Hepatocyte (in vitro differentiated cells): ENCODE measurements around the gene FAM32A. TPM values are rescaled to one million over a fixed set of nuclear protein-coding genes. Genes with fewer than 3 reads are reported as not detected.

Source experiments
- DNase-seq: peaks from one replicate; pipeline ENCODE4 v3.0.0-alpha.2; 2016; ENCODE audit warnings: low spot score
- H2AFZ ChIP-seq: fragments of 200-600 bp; sonication (generic); 2 replicates; pipeline ENCODE4 v1.6.0; 2016; ENCODE audit warnings: antibody characterized with exemption, mild to moderate bottlenecking
- H3K27ac ChIP-seq: fragments of 200-600 bp; sonication (generic); 2 replicates; pipeline ENCODE4 v1.5.1; 2016; ENCODE audit warnings: mild to moderate bottlenecking
- H3K27me3 ChIP-seq: fragments of 200-600 bp; sonication (generic); 2 replicates; pipeline ENCODE4 v1.6.1; 2016
- H3K36me3 ChIP-seq: fragments of 200-600 bp; sonication (generic); replicated peaks from 2 replicates; pipeline ENCODE4 v1.5.1; 2016; ENCODE audit warnings: low read depth; ENCODE audit not compliant: insufficient read depth
- H3K4me1 ChIP-seq: fragments of 200-600 bp; sonication (generic); 2 replicates; pipeline ENCODE4 v1.5.1; 2016; ENCODE audit warnings: mild to moderate bottlenecking, moderate library complexity; ENCODE audit not compliant: insufficient read depth
- H3K4me2 ChIP-seq: fragments of 200-600 bp; sonication (generic); 2 replicates; pipeline ENCODE4 v1.6.0; 2016
- H3K4me3 ChIP-seq: fragments of 200-600 bp; sonication (generic); 2 replicates; pipeline ENCODE4 v1.5.1; 2016; ENCODE audit warnings: mild to moderate bottlenecking
- H3K79me2 ChIP-seq: fragments of 200-600 bp; sonication (generic); 2 replicates; pipeline ENCODE4 v1.6.0; 2017; ENCODE audit warnings: mild to moderate bottlenecking
- H3K9me2 ChIP-seq: fragments of 200-600 bp; sonication (generic); replicated peaks from 2 replicates; pipeline ENCODE4 v1.6.0; 2017; ENCODE audit warnings: mild to moderate bottlenecking; ENCODE audit not compliant: insufficient read depth
- H3K9me3 ChIP-seq: fragments of 200-600 bp; sonication (generic); 2 replicates; pipeline ENCODE4 v1.5.1; 2016; ENCODE audit warnings: low read depth, mild to moderate bottlenecking
- H4K20me1 ChIP-seq: fragments of 200-600 bp; sonication (generic); 2 replicates; pipeline ENCODE4 v1.6.0; 2016; ENCODE audit warnings: mild to moderate bottlenecking; ENCODE audit not compliant: insufficient read depth, poor library complexity, severe bottlenecking
- EZH2 ChIP-seq: fragments of 200-600 bp; sonication (generic); IDR thresholded peaks from 2 replicates; pipeline ENCODE4 v1.6.1; 2016; ENCODE audit warnings: antibody characterized with exemption, mild to moderate bottlenecking, borderline replicate concordance
- EZH2phosphoT487 ChIP-seq: fragments of 200-600 bp; sonication (generic); IDR thresholded peaks from one replicate; pipeline ENCODE4 v1.6.1; 2018; ENCODE audit warnings: antibody characterized with exemption, mild to moderate bottlenecking, low read depth, moderate library complexity; ENCODE audit not compliant: unreplicated experiment, severe bottlenecking
- WGBS: methylation state at CpG from one replicate; pipeline ENCODE4 v1.1.6; 2016; ENCODE audit warnings: low lambda C conversion rate; ENCODE audit errors: missing lambda C conversion rate; 5-methylcytosine and 5-hydroxymethylcytosine counted together
- polyA plus RNA-seq: library from polyadenylated mRNA; unstranded; fragments of >200 nt; fragmentation: Nextera tagmentation; extraction: Ambion mirVana; gene quantifications from 2 replicates; pipeline ENCODE4 v1.2.1, GENCODE V29; 2016
- total RNA-seq: library from RNA; depleted of rRNA; stranded (reverse); fragments of >200 nt; gene quantifications from 2 replicates; pipeline ENCODE4 v1.2.3, GENCODE V29; 2014
- TF ChIP-seq, protein P1 (sequence below): fragments of 200-600 bp; sonication (generic); IDR thresholded peaks from 2 replicates; pipeline ENCODE4 v1.5.1; 2016; ENCODE audit warnings: antibody characterized with exemption, mild to moderate bottlenecking; ENCODE audit not compliant: poor library complexity

FAM32A gene
- total and polyA plus RNA-seq, 2 experiments from 2014 or later: 132 to 154 TPM

DNA sequence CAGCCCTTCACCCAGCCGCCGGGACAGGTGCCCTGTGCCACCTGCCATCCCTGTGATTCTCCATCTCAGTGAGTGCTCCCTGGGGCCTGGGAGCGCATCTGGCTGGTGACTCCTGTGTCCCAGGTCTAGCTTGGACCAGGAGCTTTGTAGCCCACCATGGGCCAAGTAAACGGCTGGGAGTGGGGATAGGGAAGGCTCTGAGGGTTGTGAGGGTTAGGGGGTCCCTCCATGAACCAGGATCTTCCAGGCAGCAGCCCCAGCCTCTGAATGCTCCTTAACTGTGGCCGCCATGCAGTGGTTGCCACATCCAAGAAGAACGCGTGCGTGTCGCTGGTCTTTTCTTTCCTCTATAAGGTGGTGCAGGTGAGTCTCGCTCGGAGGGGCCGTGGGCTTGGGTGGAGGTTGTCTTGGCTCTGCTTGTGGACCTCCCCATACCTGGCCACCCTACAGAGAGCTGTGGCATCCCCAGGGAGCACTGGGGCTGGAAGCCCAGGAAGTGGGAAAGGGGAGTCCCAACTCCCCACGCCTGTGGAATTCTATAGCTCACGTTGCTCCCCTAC lies 20.9 kb downstream of the FAM32A start:
- WGBS: 97% methylated on average over 13 of the region's 14 CpGs
- Histone ChIP-seq H3K79me2 (peaks cover 25% of the 10 kb centered on the region), H3K4me1 (no peaks in the 10 kb centered on the region), H3K27ac (no peak overlapping the region), H3K27me3 (no peaks in the 10 kb centered on the region), H3K4me3 (no peak overlapping the region), H3K4me2 (no peak overlapping the region), H4K20me1 (no peaks in the 10 kb centered on the region), H3K36me3 (no peaks in the 10 kb centered on the region), H3K9me2 (no peaks in the 10 kb centered on the region), H2AFZ (no peak overlapping the region), H3K9me3 (no peaks in the 10 kb centered on the region)
- DNase-seq: no peak
- TF ChIP-seq, protein P1, sequence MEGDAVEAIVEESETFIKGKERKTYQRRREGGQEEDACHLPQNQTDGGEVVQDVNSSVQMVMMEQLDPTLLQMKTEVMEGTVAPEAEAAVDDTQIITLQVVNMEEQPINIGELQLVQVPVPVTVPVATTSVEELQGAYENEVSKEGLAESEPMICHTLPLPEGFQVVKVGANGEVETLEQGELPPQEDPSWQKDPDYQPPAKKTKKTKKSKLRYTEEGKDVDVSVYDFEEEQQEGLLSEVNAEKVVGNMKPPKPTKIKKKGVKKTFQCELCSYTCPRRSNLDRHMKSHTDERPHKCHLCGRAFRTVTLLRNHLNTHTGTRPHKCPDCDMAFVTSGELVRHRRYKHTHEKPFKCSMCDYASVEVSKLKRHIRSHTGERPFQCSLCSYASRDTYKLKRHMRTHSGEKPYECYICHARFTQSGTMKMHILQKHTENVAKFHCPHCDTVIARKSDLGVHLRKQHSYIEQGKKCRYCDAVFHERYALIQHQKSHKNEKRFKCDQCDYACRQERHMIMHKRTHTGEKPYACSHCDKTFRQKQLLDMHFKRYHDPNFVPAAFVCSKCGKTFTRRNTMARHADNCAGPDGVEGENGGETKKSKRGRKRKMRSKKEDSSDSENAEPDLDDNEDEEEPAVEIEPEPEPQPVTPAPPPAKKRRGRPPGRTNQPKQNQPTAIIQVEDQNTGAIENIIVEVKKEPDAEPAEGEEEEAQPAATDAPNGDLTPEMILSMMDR: no peak
- TF ChIP-seq EZH2phosphoT487 (no peak), EZH2 (no peak)

DNA sequence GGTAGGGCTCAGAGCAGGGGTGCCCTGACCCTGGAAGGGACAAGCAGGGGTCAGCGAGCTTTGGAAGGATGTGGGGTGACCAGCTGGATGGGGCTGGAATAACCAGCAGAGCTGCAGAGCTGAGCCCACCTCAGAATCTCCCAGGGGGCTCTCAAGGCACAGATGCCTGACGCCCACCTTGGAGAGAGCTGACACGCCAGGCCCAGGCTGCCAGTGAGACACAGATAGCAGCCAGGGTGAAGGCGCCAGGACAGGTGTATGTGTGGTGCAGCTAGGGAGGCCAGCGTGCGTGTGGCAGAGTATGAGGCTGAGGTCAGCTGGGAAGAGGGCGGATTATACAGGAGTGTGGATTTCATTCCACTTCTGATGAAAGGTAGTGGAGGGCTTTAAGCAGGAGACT lies 21.4 kb downstream of the FAM32A start:
- Histone ChIP-seq H3K9me2 (no peaks in the 10 kb centered on the region), H3K27me3 (no peaks in the 10 kb centered on the region), H2AFZ (no peak overlapping the region), H3K27ac (no peak overlapping the region), H4K20me1 (no peaks in the 10 kb centered on the region), H3K36me3 (no peaks in the 10 kb centered on the region), H3K4me1 (no peaks in the 10 kb centered on the region), H3K4me3 (no peak overlapping the region), H3K4me2 (no peak overlapping the region), H3K9me3 (no peaks in the 10 kb centered on the region), H3K79me2 (peaks cover 27% of the 10 kb centered on the region)
- WGBS: 96% methylated on average over 7 of the region's 7 CpGs
- DNase-seq: no peak
- no peak for TF ChIP-seq EZH2
- TF ChIP-seq, protein P1: no peak
- no peak for TF ChIP-seq EZH2phosphoT487

DNA sequence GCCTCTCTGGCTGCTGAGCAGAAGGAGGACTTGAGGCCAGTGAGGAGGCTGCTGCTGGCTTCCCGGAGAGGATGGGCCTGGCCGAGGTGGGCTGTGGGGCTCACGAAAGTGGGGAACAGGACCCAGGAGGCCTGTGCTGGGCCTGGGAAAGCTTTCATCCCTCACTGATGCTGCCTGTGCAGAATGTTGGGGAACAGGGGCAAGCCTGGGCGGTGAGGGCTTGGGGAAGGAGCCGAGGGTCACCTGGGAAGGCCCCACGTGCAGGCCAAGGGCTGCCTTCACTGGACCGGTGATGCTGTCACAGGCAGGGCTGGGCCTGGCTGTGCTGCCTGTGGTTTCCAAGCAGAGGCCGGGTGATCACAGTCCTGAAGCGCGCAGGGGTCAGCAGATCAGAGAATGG lies 21.9 kb downstream of the FAM32A start:
- Histone ChIP-seq H3K4me3 (no peak overlapping the region), H3K79me2 (peaks cover 27% of the 10 kb centered on the region), H3K27me3 (no peaks in the 10 kb centered on the region), H4K20me1 (no peaks in the 10 kb centered on the region), H2AFZ (no peak overlapping the region), H3K4me1 (no peaks in the 10 kb centered on the region), H3K9me3 (no peaks in the 10 kb centered on the region), H3K27ac (no peak overlapping the region), H3K4me2 (no peak overlapping the region), H3K9me2 (no peaks in the 10 kb centered on the region), H3K36me3 (no peaks in the 10 kb centered on the region)
- TF ChIP-seq, protein P1: no peak
- TF ChIP-seq EZH2 (no peak), EZH2phosphoT487 (no peak)
- DNase-seq: no peak
- WGBS: 95% methylated on average over 10 of the region's 10 CpGs

DNA sequence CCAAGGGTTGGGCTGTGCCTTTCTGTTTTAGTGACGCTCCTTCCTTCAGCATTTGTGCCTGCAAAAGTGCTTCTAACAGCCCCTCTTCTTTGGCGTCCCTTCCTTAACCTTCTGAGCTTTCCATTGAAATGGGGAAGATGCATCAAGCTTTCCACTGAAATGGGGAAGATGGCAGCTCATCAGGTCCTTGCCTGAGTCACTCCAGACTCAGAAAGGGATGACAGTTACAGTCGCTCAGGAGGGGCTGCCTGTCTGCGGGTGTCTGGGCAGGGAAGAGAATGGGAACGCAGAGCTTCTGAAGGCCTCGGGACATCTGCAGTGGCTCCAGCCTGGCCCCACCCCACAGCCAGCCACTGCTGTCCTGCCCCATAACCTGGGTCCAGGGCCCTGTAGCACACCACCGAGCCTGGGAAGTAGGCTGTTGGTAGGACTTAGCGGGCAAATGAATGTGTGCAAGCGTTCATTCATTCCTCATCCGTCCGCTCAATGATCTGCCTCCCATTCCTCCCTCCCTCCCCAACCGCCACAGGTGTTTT lies 22.3 kb downstream of the FAM32A start:
- no peaks in the 10 kb centered on the region for H3K27me3 ChIP-seq
- no peak overlapping the region for H3K4me3 ChIP-seq
- H3K27ac ChIP-seq: no peak overlapping the region
- H4K20me1 ChIP-seq: no peaks in the 10 kb centered on the region
- H3K79me2 ChIP-seq: peaks cover 26% of the 10 kb centered on the region
- no peaks in the 10 kb centered on the region for H3K4me1 ChIP-seq
- H3K36me3 ChIP-seq: no peaks in the 10 kb centered on the region
- WGBS: 91% methylated on average over 12 of the region's 12 CpGs
- no peak for DNase-seq
- no peak overlapping the region for H2AFZ ChIP-seq
- no peak overlapping the region for H3K4me2 ChIP-seq
- H3K9me2 ChIP-seq: no peaks in the 10 kb centered on the region
- no peak for TF ChIP-seq EZH2phosphoT487
- TF ChIP-seq, protein P1: no peak
- no peak for TF ChIP-seq EZH2
- no peaks in the 10 kb centered on the region for H3K9me3 ChIP-seq
